Epidermal melanocyte (primary cell): Measurements from ENCODE around the gene RCVRN.
"Not testable (repeated sequence)": the region's sequence is repeated elsewhere in the genome, so short reads cannot be mapped to it uniquely, and the experiment has no call there.

Experiments
- DNase-seq: peaks from one replicate; pipeline ENCODE4 v3.0.0; 2011; ENCODE audit warnings: low spot score; ENCODE audit not compliant: insufficient read length

RCVRN gene

DNA sequence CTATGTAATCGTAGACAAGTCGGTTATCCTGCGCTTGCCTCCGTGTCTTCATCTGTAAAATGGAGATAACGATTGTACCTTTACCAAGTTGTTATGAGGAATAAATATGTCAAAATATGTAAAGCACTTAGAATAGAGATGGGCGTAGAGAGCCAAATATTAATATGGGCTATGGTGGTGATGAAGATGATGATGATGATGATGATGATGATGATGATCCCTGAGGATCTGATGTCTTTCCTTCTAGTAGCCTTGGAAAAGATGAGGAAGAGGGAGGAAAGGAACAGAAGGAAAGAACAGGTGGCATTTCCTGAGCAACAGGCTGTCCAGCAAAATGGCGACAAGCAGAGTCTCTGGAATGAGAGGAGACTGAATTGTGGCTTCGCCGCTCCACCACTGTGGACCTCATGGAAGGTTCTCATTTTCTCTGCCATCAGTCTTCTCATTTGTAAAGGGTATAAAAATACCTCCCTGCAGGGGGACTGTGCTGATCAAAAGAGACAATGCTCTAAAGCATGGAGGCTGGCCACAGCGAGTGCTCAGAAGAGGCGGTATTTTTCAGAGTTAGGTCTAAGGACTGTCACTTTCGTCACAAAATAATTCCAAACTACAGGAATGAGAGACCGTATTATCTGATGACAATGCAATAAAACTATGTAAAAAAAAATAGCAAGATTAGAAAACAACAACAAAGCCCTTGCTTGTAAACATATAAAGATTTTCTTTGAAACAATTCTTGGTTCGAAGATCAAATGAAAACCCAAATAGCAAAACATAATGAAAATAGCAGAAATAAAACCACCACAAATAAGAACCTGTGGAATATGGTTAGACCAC lies 17.2 kb upstream of the RCVRN start:
- DNase-seq: no peak

DNA sequence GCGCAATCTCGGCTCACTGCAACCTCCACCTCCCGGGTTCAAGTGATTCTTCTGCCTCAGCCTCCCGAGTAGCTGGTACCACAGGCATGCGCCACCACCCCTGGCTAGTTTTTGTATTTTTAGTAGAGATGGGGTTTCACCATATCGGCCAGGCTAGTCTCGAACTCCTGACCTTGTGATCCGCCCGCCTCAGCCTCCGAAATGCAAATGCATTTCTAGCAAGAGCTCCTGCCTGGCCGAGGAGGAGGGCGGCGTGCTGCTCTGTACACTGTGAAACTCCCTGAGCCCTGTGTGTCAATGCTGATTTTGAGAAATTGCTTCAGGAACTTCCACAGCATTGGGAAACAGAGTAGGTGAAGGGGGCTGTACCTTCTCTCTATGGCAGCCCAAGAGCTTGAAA lies 16.1 kb upstream of the RCVRN start:
- not testable (repeated sequence) for DNase-seq

DNA sequence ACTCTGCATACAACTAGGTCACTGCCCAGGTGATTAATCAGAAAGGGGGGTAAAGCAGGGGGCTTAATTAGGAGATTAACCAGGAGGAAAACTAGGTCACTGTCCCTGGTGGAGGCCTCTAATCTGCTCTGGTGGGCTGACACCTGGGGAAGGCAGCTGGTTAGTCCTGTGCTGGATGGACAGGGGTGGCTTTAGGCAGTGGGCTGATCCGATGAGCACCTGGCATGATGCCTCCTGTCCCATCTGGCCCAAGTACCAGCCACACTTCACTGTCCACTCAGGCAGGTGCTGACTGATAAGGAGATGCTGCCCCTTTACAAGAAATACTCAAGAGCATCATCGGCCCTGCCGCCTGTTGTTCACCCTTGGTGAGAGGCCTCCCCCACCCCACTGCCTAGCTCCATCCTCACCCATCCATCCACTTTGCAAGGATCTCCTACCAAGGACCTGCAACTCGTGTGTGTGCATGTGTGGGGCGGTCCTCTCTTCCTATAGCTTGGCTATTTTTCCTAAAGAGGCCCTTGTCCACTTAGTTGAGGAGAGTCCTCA lies 13.8 kb upstream of the RCVRN start:
- no peak for DNase-seq

DNA sequence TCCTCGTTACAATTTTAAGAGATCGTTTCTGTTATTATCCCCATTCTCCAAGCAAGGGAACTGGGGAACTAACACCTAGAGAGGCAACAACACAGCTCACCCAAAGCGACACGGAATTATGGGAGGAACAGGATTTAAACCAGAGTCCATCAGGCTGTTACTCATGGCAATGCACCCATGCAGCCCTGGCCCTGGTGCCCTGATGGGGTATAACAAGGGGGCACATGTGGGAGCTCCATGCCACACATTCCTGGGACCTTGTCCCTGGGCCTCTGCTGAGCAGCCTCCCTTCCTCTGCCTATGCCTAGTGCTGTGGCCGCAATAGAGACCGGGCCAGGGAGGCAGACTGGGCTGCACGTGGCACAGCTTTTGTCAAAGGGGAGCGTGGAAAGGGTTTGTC lies 13.3 kb upstream of the RCVRN start:
- no peak for DNase-seq

DNA sequence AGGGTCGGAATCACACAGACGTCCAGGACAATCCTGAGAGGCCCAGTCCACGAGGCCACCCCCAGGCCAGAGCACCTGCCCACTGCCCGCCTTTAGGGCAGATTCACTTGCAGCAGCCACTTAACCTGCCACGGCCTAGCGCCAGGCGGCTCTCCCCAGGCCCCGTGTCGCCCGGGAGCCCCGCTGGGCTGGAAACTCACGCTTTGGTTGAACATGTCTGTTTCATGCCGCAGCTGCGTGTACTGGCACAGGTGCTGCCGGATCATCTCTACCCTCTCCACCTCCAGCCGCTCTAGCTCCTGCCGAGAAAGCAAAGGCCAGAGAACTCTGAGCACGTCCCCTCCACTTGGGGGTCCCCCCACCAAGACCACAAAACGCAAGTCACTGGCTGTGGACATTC lies 12.7 kb upstream of the RCVRN start:
- DNase-seq: no peak

DNA sequence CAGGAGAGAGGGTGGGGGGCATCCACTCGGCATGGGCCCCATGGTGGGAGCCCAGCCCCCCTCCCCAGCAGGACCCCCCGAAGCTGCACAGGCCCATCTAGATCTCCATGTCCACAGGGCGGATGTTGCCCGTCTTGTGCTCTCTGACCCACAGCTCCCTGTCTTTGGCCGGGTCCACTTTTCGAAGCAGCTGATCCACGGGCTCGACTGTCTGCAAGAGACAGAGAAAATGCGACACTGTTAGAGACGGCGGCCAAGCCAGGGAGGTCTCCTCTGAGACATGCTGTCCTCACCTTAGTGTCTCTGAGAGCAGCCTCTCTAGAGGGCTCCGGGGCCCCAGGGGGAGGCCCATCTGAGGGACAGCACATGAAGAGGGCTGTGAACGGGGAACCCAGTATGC lies 12.1 kb upstream of the RCVRN start:
- DNase-seq: no peak

DNA sequence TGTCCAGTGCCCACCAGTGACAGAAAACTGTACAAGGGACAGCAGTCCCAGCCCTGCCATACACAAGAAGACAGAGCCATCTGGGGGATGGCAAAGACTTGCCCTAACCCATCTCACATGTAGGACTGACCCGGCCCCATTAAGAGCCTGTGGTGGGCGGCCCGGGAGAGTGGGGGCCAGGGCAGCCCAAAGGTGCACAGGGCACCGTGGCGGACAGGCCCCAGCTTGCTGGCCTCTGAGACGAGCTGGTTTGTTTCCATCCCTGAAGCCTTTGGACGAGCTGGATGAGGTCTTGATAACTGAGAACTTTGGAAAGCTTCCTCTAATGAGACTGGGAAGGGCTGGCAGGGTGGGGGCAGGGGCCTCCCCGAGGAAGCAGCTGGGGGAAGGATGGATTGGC lies 11.0 kb upstream of the RCVRN start:
- DNase-seq: no peak

DNA sequence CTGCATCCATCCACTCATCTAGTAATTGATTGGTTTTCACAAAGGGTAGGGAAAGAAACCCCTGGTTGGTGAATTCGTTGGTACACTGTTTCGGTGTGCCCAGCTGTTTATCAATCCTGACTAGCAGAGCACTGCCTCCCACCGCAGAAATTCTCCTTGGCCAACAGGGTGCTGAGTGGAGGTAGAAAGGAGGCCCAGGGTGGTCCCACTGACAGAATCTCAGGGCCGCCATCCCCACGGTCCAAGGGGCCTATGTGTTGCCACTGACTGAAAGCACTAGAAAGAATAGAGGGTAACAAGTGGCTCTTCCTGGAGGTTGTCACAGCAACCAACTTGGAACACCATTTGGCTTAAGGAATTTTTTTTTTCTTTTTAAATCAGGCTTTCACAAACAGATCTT lies 8.4 kb upstream of the RCVRN start:
- DNase-seq: no peak

DNA sequence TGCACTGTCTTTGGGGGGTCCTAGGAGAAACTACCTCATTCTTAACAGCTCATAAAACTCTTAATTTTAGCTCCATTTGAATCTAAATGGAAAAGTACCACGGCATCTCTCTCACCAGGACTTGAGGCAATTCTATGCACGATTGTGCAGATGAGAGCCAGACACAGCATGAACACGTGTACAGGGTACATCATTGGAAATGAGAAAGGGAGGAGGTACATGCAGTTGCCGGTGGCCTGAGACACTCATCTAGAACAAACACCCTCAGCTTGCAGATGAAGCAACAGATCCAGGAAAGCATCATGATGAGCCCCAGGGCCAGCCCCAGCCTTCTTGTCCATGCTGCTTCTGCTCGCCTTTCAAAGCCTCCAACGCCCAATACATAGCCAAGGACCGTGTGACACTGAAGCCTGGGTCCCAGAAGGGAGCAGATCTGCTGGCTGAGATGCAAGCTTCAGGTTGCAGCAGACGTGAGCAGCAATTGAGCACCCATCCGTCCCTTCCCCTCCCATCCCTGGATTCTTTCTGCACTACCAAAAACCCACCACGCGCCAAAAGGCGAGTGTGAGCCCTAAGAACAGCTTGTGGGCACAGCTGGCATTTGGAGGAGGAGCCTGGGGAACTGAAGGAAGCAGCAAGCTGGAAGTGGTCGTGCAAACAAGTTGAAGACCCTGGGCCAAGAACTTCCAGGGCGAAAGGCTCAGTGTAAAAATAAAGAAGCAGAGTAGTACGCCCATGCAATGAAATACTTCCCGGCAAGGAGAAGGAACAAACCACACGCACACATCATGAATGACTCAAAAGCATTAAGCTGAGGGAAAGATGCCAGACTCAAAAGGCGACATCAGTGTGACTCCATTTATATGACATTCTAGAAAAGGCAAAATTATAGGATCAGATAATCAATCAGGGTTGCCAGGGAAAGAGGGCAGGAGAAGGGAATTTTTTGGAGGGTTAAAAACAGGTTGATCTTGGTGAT lies 7.3 kb upstream of the RCVRN start:
- no peak for DNase-seq

DNA sequence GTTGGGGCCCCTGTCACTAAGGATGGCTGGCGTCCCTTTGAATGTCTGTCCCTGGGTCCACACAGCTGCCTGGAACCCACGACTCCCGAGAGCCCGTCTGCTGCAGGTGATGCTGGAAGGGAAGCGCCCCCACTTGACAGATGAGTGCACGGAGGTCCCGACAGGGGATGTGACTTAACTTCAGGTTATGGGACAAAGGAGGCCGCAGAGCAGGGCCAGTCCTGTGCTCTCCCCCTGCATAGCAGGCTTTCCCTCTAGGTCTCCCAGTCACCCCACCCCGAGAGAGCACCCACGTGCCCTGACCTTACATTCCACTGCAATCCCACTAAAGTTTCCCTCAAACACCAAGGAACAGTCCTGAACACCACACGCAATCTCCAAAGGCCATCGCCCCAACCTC lies 6.0 kb upstream of the RCVRN start:
- no peak for DNase-seq

DNA sequence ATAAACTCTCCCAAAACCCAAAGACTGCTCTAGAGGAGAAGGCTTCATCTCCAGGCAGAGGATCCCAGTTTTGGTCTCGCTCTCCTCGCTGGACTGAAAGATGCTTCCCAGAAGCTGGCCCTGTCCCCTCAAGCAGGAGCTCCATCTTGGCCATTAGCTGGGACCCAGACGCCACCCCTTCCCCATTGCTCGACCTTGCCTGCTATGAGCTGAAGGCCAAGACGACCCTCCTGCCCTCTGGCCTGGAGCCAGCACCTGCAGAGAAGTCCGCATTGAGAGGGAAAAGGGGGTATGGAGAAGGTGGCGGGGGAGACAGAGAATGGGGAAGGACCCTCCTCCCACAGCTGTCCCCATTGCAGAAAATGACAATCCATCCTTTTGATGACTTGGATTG lies 3.6 kb upstream of the RCVRN start:
- DNase-seq: no peak

DNA sequence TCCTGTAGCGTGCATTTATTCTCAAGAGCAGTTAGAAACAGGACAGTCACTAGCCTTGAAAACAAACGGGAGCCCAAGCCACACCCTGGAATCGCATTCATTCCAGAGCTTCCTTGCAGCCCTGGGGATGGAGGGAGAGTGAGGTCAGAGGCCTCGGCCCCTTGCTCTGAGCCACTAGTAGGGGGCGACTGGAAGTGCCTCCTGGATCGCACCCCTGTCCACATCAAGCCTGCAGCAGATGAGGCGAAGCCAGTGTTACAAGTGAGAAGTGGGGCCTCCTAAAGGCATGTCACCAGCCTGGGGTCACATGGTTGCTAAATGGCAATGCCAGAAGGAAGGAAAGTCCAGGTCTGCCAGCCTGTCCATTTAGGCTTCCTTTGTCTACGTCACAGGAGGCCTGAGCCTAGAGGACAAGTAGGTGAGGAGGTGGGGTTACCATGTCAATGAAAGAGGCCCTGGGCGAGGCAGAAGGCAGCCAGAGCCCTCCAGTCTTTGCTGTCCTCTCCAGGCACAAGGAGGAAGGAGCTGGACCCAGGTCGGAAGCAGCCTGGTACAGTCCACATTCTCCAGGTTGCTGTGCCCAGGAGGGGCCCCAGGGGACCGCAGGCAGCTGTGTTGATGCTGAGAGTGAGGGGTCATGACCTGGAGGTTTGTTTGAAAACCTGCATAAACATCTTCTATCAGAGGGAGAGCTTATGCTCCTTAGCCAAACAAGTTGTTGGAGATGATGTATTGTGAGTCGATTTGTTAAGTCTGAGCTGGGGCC lies 3.0 kb upstream of the RCVRN start:
- DNase-seq: no peak

DNA sequence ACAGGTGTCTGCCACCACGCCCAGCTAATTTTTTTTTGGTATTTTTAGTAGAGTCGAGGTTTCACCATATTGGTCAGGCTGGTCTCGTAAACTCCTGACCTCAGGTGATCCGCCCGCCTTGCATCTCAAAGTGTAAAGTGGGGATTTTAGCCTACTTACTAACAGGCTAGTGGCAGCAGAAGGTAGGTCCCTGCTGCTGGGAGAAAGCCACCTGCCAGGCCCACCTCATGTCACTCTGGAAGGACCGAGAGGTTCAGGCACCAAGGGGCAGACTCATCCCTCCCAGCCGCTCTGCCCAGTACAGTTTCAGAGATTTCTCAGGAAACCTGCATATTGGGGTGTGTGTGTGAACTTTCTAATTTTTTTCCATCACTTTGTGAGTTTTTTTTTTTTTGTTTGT lies 2.1 kb upstream of the RCVRN start:
- DNase-seq: no peak

DNA sequence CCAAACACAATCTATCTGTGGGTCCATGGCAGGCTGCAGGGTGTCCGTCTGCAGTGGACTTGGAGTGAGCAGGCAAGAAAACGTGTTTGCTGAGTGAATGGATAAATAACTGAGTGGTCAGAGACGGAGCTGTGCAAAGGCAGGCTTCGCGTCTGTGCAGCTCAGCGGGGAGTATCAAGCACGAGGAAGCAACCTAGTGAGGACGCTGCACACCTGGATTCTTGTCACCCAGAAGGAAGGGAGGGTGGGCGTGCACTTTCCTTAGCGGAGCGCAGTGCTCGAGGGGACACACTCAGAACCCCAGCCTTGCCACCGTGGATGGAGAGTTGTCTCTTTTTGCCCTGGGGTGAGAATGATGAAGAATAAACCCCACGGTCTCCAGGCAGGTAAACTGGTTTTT lies 1.5 kb upstream of the RCVRN start:
- no peak for DNase-seq

DNA sequence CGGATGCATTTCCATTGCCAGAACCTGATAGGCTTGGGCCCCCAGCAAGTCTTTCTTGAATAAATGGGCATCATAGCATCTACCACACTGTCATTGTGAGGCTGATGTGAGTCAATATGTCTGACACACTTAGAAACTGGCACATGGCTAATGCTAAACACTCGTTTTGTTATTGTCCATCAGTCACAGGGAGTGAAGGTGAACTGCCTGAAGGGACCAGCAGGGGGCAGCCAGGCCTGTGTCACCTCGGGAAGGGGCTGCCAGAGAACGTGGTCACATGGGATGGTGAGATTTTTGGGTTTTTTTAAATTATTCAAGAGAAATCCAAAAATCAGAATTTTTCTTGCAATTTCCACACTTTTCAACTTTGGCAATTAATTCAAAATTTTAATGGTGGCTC lies 831 bp upstream of the RCVRN start:
- DNase-seq: peak; percentile 50

DNA sequence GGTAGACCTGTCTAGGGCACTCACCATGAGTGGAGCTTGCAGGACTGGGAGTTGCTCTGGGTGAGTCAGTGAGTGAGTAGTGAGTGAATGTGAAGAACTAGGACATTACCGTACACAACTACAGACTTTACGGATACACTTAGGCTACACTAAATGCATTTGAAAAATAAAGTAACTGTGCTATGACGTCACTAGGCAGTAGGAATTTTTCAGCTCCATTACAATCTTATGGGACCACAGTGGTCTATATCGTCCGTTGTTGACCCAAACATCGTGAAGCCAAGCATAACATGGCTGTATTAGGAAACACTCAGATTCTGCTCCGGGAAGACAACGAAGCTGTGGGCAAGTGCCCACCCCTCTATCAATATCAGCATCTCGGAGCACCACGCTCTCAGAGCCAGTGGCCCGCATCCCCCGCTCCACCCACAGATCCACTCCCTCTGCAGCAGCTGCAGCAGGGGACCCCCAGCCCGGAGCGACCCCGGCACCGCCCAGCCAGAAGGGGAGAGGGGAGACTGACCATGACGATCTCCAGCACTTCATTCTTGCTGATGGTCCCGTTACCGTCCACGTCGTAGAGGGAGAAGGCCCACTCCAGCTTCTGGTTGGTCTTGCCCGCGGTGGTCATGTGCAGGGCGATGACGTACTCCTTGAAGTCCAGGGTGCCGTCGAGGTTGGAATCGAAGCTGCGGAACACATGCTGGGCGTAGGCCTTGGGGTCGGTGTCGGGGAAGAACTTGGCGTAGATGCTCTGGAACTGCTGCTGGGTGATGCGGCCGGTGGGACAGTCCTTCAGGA lies 594 bp downstream of the RCVRN start:
- DNase-seq: no peak

DNA sequence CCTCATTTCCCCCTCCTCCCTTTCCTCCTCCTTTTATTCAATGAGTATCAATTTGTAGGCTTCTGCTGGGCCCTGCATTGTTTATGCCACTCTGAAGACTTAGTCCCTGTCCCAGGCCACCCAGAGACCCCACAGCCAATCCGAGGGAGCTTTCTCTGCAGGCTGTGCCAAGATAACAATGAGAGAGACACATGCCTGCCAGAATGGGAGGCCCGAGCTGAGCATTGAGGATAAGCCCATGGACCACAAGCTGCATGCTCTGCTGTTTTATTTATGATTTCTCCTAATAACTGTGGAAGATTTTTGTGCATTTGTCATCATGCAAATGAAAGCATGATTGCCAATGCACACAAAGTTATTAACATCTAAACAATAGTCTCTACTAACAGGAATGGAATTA lies 3.0 kb downstream of the RCVRN start:
- DNase-seq: no peak

DNA sequence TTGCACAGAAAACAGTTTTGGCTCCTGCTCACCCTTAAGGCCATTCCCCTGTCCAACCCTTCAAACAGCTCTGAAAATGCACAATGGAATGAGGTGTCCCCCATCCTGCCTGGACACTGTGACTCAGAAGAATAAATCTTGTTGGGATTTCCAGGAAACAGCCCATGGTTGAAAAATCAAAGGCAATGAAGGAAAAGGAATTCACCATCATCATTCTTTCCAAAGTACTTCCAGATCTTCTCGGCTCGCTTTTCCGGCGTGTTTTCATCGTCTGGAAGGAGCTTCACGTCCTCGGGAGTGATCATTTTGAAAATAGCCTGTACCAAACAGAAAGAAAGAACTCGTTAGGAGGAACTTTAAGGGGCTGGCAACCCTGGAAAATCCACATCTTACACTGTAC lies 4.3 kb downstream of the RCVRN start:
- DNase-seq: peak; percentile 47

DNA sequence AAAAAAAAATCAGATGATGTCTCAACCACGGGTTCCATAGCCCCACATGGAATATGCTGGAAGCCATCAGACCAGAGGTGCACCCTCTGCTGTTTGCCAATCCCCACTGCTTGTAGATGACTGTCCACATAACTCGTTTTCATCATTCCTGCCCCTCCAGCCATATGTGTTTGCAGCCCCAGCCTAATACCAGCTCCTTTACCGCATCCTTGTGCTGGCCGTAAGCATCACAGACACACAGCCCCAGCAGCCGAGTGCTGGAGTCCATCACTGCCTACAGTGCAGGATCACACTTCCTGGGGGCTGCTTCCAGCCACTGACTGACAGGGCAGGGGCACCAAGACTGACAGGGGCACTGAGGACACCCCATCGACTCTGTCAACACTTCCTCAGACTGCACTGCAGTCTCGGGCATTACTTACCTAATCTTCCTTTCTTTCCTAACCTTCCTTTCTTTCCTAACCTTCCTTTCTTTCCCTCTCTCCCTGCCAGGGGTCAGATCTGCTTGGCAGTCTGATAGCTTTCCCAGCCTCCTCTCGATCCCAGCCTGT lies 5.0 kb downstream of the RCVRN start:
- no peak for DNase-seq

DNA sequence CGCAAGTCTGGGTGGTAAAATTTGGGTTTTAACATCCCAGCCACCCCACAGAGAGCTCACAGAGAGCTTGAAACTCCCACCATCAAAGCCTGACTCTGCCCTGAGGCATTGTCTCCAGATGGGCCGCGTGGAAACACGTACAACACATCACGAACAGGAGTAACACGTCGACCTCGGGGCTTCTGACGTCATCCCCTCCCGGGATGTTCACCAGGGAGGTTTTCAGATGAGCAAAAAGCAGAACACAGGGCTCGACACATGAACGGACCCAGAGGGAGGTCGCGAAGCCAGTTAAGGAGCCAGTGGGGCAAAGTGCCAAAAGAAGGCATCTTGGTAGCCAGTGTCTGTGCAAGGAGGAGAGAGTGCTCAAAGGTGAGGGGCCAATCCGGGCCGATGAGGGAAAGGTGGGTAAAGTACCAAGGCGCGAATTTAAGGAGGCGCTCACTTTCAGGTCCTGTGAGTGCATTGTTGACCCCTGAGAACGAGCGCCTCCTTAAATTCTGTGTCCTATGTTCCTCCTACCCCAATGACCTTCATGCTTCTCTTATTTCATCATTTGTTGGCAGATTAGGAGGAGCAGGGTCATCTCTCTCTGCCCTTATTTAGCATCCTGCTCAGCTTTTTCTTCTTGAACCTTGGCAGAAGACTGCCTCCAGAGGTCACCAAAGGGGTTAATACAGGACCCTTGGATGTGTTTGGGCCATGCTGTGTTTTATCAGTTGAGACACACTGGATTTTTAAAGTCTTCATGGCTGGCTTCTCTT lies 5.6 kb downstream of the RCVRN start:
- no peak for DNase-seq
